Activated T-cell treated with anti-CD3 and anti-CD28 coated beads for 4 hours (primary cell): ENCODE data around the gene PARD3.

ENCODE experiments used
- DNase-seq: peaks from one replicate; pipeline ENCODE4 v3.0.0-alpha.2; 2020

The PARD3 gene

GRCh38 chr10:34736976-34737771 lies 77.9 kb downstream of the PARD3 start:
- no peak for DNase-seq

GRCh38 chr10:34734918-34735317 lies 80.2 kb downstream of the PARD3 start:
- DNase-seq: no peak

- DNase-seq: no peak
These were observed 82.2 kb downstream of the PARD3 start for GRCh38 chr10:34732926-34733325.

- DNase-seq: no peak
These were observed 83.0 kb downstream of the PARD3 start for GRCh38 chr10:34731885-34732701.

- no peak for DNase-seq
These were observed 83.9 kb downstream of the PARD3 start for GRCh38 chr10:34731213-34731612.

GRCh38 chr10:34730726-34731125 lies 84.4 kb downstream of the PARD3 start:
- DNase-seq: no peak

- no peak for DNase-seq
These were observed 85.5 kb downstream of the PARD3 start for GRCh38 chr10:34729619-34730018.

GRCh38 chr10:34728361-34728760 lies 86.7 kb downstream of the PARD3 start:
- no peak for DNase-seq

- no peak for DNase-seq
These were observed 87.5 kb downstream of the PARD3 start for GRCh38 chr10:34727595-34728033.

- no peak for DNase-seq
These were observed 88.2 kb downstream of the PARD3 start for GRCh38 chr10:34726862-34727261.

- no peak for DNase-seq
These were observed 91.3 kb downstream of the PARD3 start for GRCh38 chr10:34723750-34724149.

GRCh38 chr10:34722404-34722803 lies 92.7 kb downstream of the PARD3 start:
- no peak for DNase-seq

GRCh38 chr10:34721208-34721840 lies 93.8 kb downstream of the PARD3 start:
- DNase-seq: no peak

GRCh38 chr10:34719746-34720145 lies 95.3 kb downstream of the PARD3 start:
- no peak for DNase-seq

GRCh38 chr10:34719328-34719727 lies 95.8 kb downstream of the PARD3 start:
- no peak for DNase-seq

GRCh38 chr10:34717429-34717828 lies 97.7 kb downstream of the PARD3 start:
- no peak for DNase-seq

- no peak for DNase-seq
These were observed 98.1 kb downstream of the PARD3 start for GRCh38 chr10:34716958-34717357.

- DNase-seq: no peak
These were observed 98.9 kb downstream of the PARD3 start for GRCh38 chr10:34716234-34716633.

GRCh38 chr10:34715511-34716187 lies 99.4 kb downstream of the PARD3 start:
- no peak for DNase-seq

GRCh38 chr10:34713875-34714274 lies 101.2 kb downstream of the PARD3 start:
- DNase-seq: no peak

GRCh38 chr10:34711500-34711899 lies 103.6 kb downstream of the PARD3 start:
- no peak for DNase-seq

- DNase-seq: no peak
These were observed 104.7 kb downstream of the PARD3 start for GRCh38 chr10:34710391-34710751.
